ENCODE measurements around the gene CFDP1. TPM values are rescaled to one million over a fixed set of nuclear protein-coding genes. Genes with fewer than 3 reads are reported as not detected.

CFDP1 gene
- total RNA-seq, 6 experiments from 2014 or later: 23.9 to 43.3 (median 36.0) TPM

DNA sequence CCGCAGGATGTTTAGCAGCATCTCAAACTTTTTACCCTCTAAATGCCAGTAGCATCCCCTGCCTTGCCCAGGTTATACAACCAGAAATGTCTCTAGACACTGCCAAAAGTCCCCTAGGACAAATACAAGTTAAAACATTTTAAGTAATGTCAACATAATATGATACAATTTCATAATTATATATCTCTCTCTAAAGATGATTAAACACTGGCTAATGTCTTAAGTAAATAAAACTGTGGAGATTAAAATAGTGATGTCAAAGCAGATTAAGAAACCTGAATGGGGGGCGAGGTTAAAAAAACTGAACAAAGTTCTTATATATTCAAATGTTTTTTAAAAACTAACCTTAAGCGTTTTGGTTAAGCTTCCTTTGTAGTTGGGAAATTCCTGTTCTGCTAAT lies 62.1 kb downstream of the CFDP1 start:
- no peak for ATAC-seq
- H3K9me3 ChIP-seq: no peaks in the 10 kb centered on the region
- no peak overlapping the region for H3K27ac ChIP-seq
- peaks cover 0 to 16% (median 2%) of the 10 kb centered on the region in 4 donors for H3K4me1 ChIP-seq
- WGBS (ENCODE audit: insufficient coverage, low coverage, low lambda C conversion rate, missing lambda C conversion rate): 86% methylated on average over 3 of the region's 3 CpGs
- no peaks in the 10 kb centered on the region for H3K36me3 ChIP-seq
- H3K4me3 ChIP-seq: no peak overlapping the region
- no peak for DNase-seq
- intact Hi-C loops (cut with DNase I): no loop called here
- TF ChIP-seq CTCF (IDR thresholded peaks at IDR 0.05) (no peak), POLR2A (IDR thresholded peaks at IDR 0.05) (no peak)
- H3K27me3 ChIP-seq: no peaks in the 10 kb centered on the region

DNA sequence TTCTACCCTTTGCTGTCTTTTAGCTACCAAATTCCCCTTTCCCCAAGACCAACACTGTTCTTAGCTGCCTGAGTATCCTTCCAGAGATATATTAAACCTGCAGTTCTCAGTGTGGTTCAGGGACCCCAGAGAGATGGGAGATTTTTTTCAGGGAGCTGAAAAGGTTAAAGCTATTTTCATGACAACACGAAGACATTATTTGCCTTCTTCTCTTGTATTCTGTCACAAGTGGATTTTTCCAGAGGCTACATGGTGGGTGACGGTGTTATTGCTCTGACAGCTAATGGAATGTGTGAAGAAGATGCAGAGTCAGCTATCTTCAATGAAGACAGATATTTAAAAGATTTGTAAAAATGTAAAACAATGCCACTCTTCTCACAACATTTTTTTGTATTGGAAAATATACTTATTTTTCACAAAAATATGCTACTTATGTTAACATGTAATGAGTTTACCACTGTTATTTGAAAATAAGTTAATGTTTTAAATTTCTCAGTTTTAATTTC lies 69.0 kb downstream of the CFDP1 start:
- WGBS (ENCODE audit: insufficient coverage, low coverage, low lambda C conversion rate, missing lambda C conversion rate): 81% methylated on average over 2 of the region's 2 CpGs
- intact Hi-C loops (cut with DNase I): no loop called here

GRCh38 chr16:75362846-75363245 lies 70.5 kb downstream of the CFDP1 start:
- intact Hi-C loops (cut with DNase I): no loop called here
- Histone ChIP-seq H3K27me3 (no peaks in the 10 kb centered on the region), H3K36me3 (no peaks in the 10 kb centered on the region), H3K27ac (no peak overlapping the region), H3K4me1 (no peaks in the 10 kb centered on the region), H3K9me3 (no peaks in the 10 kb centered on the region), H3K4me3 (no peak overlapping the region)
- no peak for ATAC-seq
- no peak for DNase-seq
- TF ChIP-seq POLR2A (IDR thresholded peaks at IDR 0.05): no peak
- WGBS (ENCODE audit: insufficient coverage, low coverage, low lambda C conversion rate, missing lambda C conversion rate): 94% methylated on average over 2 of the region's 3 CpGs

More for the DNA sequence above, 69.0 kb downstream of the CFDP1 start:
- no peaks in the 10 kb centered on the region for H3K9me3 ChIP-seq
- H3K36me3 ChIP-seq: no peaks in the 10 kb centered on the region
- no peak for DNase-seq
- no peak for TF ChIP-seq CTCF (IDR thresholded peaks at IDR 0.05)
- TF ChIP-seq POLR2A (IDR thresholded peaks at IDR 0.05): no peak
- no peak for ATAC-seq
- H3K27ac ChIP-seq: no peak overlapping the region
- no peaks in the 10 kb centered on the region for H3K4me1 ChIP-seq
- no peaks in the 10 kb centered on the region for H3K27me3 ChIP-seq
- no peak overlapping the region for H3K4me3 ChIP-seq

DNA sequence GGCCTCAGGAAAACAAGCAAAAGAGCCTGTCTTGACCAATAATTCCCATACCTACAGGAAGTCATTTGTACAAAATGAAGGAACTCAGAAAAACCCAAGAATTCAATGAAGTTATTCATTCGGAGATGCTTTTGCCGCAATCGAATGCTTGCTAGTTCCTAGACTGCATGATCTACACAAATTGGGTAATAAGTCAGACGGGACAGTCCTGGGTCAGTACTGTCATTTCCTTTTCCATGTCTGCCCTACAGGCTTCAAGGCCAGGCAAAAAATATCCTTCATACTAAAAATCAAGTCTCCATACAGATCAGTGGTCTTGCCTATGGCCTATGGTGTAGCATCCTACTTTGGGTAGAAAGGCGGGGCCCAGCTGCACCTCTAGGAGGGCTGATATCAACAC lies 71.4 kb downstream of the CFDP1 start:
- intact Hi-C loops (cut with DNase I): no loop called here
- Histone ChIP-seq H3K4me1 (no peaks in the 10 kb centered on the region), H3K36me3 (no peaks in the 10 kb centered on the region), H3K9me3 (no peaks in the 10 kb centered on the region), H3K4me3 (no peak overlapping the region), H3K27me3 (no peaks in the 10 kb centered on the region), H3K27ac (no peak overlapping the region)
- 70% methylated on average over 4 of the region's 5 CpGs for WGBS (ENCODE audit: insufficient coverage, low coverage, low lambda C conversion rate, missing lambda C conversion rate)
- no peak for DNase-seq
- TF ChIP-seq CTCF (IDR thresholded peaks at IDR 0.05): no peak
- TF ChIP-seq POLR2A (IDR thresholded peaks at IDR 0.05): no peak
- ATAC-seq: peak in 1 of 4 donors; percentile 38

DNA sequence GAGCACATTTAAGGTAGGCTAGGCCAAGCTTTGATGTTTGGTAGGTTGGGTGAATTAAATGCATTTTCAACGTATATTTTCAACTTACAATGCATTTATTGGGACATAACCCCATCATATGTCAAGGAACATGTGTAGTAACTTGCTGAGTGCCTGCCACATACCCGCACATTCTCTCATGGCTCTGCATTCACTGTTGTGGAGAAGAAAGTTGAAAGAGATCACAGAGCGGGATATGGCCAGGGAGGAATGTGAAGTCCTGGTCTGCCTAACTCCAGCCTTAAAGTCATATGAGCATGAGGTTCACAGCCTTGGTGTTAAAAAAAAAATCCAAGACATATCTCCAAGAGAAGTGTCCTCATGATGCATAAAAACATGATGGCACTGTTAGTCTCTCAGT lies 79.1 kb downstream of the CFDP1 start:
- DNase-seq (no peak), ATAC-seq (no peak)
- no peak overlapping the region for H3K27ac ChIP-seq
- H3K4me1 ChIP-seq: no peaks in the 10 kb centered on the region
- H3K27me3 ChIP-seq: no peaks in the 10 kb centered on the region
- TF ChIP-seq POLR2A (IDR thresholded peaks at IDR 0.05): no peak
- no peak for TF ChIP-seq CTCF (IDR thresholded peaks at IDR 0.05)
- 88% methylated on average over 3 of the region's 3 CpGs for WGBS (ENCODE audit: insufficient coverage, low coverage, low lambda C conversion rate, missing lambda C conversion rate)
- intact Hi-C loops (cut with DNase I): no loop called here
- no peaks in the 10 kb centered on the region for H3K9me3 ChIP-seq
- H3K36me3 ChIP-seq: no peaks in the 10 kb centered on the region
- H3K4me3 ChIP-seq: no peak overlapping the region
